Measurements from ENCODE around the gene SPIC. TPM values are rescaled to one million over a fixed set of nuclear protein-coding genes. Genes with fewer than 3 reads are reported as not detected.

Gene SPIC
- total RNA-seq (7.0 TPM), polyA plus RNA-seq (2.2 TPM)
- long read RNA-seq, donor 1 = 0 reads
- long read RNA-seq, donor 2 = 0 reads
- long read RNA-seq, donor 3 = 0 reads
- long read RNA-seq, donor 4 = 0 reads
- long read RNA-seq, donor 5 = 0 reads
- long read RNA-seq, donor 6 = 0 reads
- long read RNA-seq, donor 7 = 0 reads
- long read RNA-seq, donor 8 = 0 reads
- long read RNA-seq, donor 9 = 0 reads
- long read RNA-seq, donor 10 = 0 reads

DNA sequence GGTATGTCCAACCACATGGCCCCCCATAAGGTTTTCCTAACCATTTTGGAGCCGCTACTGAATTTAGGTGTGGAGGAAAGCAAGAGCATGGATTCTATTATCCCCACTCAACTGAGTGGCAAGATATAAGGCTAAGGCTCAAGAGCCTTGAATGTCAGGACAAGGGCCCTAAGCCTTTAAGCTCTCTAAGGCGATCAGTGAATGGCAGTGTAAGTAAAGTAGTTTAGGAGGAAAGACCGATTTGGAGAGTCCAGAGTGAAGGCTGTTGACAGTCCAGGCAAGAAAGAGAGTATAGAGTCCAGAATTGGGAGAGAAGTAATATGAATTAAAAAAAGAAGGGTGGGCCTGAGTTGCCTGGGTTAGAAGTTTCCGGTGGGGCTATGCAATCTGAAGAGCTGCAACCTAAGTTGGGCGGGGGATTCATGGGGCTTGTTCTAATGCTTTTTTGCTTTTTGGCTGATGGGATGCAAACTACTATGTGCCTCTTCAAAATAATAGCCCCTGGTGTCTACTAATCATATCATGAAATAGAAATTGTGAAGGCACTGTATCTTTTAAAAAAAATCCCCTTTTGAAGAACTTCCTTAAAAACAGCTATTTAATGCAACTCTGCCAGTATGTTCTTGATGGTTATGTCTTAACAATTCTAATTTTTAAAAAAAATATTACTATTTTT is at the start of gene SPIC:
Gene SPIC (plus strand): TSS at position 626 of the 676 bp plus-strand sequence. CDS start 1,569 bp downstream, outside the sequence.
- no peak within 1 kb of the TSS for H3K27ac ChIP-seq (ENCODE audit: low read depth in 1 of 2, low read length in 1 of 2)
- H3K9me3 ChIP-seq (ENCODE audit: control insufficient read depth in 2 of 2, insufficient read depth in 1 of 2, low read length in 1 of 2) = no peaks in the 10 kb centered on the region
- H3K27me3 ChIP-seq (ENCODE audit: control insufficient read depth in 2 of 2, insufficient read depth in 1 of 2, low read length in 1 of 2) = no peaks in the 10 kb centered on the region
- H3K4me3 ChIP-seq (ENCODE audit: low read length in 2 of 2) = no peak within 1 kb of the TSS
- H3K4me1 ChIP-seq (ENCODE audit: control insufficient read depth in 2 of 2, insufficient read depth in 2 of 2, low read length in 2 of 2) = no peaks in the 10 kb centered on the region
- 95% methylated on average over 5 of the region's 5 CpGs for WGBS
- no peaks in the 10 kb centered on the region for H3K36me3 ChIP-seq (ENCODE audit: control insufficient read depth in 2 of 2, insufficient read depth in 2 of 2, low read length in 1 of 2)
- no peak for DNase-seq (ENCODE audit: low read depth in 6 of 9, low spot score in 9 of 9)

DNA sequence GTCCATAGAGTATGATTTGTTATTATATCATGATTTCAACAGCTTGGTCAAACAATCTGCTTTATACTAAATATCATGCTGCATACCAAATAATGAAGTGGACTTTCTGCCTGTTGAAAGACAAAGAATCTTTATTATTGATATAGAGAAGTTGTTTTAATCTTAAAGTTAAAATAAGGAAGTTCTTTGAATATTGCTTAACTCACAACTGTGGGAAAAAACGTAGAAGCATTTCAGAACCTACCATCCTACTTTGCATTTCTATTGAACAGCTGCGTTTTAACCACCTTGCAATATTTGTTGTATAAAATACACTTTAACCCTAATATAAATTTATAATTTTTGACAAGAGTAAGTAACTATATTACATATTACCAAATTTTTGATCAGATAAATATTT is 44.7 kb upstream of the SPIC start:
- no peak overlapping the region for H3K4me3 ChIP-seq (ENCODE audit: low read length in 2 of 2)
- no peak for DNase-seq (ENCODE audit: low read depth in 6 of 9, low spot score in 9 of 9)
- H3K4me1 ChIP-seq (ENCODE audit: control insufficient read depth in 2 of 2, insufficient read depth in 2 of 2, low read length in 2 of 2) = no peaks in the 10 kb centered on the region
- WGBS = 45% methylated on average over 2 of the region's 2 CpGs
- H3K9me3 ChIP-seq (ENCODE audit: control insufficient read depth in 2 of 2, insufficient read depth in 1 of 2, low read length in 1 of 2) = no peaks in the 10 kb centered on the region
- no peak overlapping the region for H3K27ac ChIP-seq (ENCODE audit: low read depth in 1 of 2, low read length in 1 of 2)
- H3K36me3 ChIP-seq (ENCODE audit: control insufficient read depth in 2 of 2, insufficient read depth in 2 of 2, low read length in 1 of 2) = no peaks in the 10 kb centered on the region
- H3K27me3 ChIP-seq (ENCODE audit: control insufficient read depth in 2 of 2, insufficient read depth in 1 of 2, low read length in 1 of 2) = no peaks in the 10 kb centered on the region

DNA sequence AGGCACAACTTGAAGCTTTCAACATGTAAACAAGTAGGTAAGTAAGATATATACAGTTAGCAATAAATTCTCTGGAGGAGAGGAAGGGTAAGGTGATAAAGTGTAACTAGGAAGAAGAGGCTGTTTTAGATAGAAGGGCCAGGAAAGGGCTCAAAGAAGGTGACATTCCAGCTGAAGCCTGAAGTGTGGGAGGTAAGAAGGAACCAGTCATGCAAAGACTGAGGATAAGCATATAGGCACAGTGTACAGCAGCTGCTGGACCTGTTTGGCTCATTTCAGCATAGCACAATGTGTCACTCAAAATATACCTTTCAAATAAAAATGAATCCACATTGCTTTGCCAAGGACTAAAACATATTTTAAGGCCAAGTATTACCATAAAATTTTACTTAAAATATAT is 39.0 kb upstream of the SPIC start:
- Histone ChIP-seq H3K27me3 (ENCODE audit: control insufficient read depth in 2 of 2, insufficient read depth in 1 of 2, low read length in 1 of 2) (no peaks in the 10 kb centered on the region), H3K36me3 (ENCODE audit: control insufficient read depth in 2 of 2, insufficient read depth in 2 of 2, low read length in 1 of 2) (no peaks in the 10 kb centered on the region), H3K4me3 (ENCODE audit: low read length in 2 of 2) (no peak overlapping the region), H3K9me3 (ENCODE audit: control insufficient read depth in 2 of 2, insufficient read depth in 1 of 2, low read length in 1 of 2) (no peaks in the 10 kb centered on the region), H3K4me1 (ENCODE audit: control insufficient read depth in 2 of 2, insufficient read depth in 2 of 2, low read length in 2 of 2) (no peaks in the 10 kb centered on the region), H3K27ac (ENCODE audit: low read depth in 1 of 2, low read length in 1 of 2) (no peak overlapping the region)
- no peak for DNase-seq (ENCODE audit: low read depth in 6 of 9, low spot score in 9 of 9)

DNA sequence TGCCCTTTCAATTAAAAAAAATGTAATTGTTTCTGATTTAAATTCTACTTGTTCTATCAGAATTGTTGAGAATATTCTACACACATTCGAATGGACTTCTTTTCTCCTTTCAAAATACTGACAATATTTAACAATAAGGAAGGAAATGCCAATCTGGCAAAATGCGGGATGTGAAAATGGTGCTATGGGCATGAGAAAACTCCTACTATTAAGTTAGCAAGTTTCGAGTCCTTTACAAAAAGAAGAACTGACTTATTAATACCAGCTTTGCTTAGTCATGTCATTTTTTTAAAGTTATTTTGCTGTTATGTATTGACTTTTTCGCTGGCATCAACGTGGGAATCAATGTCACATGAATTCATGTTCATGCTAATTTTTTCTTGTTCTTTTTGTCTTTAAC is 35.9 kb upstream of the SPIC start:
- WGBS = 39% methylated on average over 5 of the region's 5 CpGs
- H3K27ac ChIP-seq (ENCODE audit: low read depth in 1 of 2, low read length in 1 of 2) = no peak overlapping the region
- no peaks in the 10 kb centered on the region for H3K4me1 ChIP-seq (ENCODE audit: control insufficient read depth in 2 of 2, insufficient read depth in 2 of 2, low read length in 2 of 2)
- no peak for DNase-seq (ENCODE audit: low read depth in 6 of 9, low spot score in 9 of 9)
- H3K4me3 ChIP-seq (ENCODE audit: low read length in 2 of 2) = no peak overlapping the region
- H3K9me3 ChIP-seq (ENCODE audit: control insufficient read depth in 2 of 2, insufficient read depth in 1 of 2, low read length in 1 of 2) = no peaks in the 10 kb centered on the region
- no peaks in the 10 kb centered on the region for H3K36me3 ChIP-seq (ENCODE audit: control insufficient read depth in 2 of 2, insufficient read depth in 2 of 2, low read length in 1 of 2)
- no peaks in the 10 kb centered on the region for H3K27me3 ChIP-seq (ENCODE audit: control insufficient read depth in 2 of 2, insufficient read depth in 1 of 2, low read length in 1 of 2)

DNA sequence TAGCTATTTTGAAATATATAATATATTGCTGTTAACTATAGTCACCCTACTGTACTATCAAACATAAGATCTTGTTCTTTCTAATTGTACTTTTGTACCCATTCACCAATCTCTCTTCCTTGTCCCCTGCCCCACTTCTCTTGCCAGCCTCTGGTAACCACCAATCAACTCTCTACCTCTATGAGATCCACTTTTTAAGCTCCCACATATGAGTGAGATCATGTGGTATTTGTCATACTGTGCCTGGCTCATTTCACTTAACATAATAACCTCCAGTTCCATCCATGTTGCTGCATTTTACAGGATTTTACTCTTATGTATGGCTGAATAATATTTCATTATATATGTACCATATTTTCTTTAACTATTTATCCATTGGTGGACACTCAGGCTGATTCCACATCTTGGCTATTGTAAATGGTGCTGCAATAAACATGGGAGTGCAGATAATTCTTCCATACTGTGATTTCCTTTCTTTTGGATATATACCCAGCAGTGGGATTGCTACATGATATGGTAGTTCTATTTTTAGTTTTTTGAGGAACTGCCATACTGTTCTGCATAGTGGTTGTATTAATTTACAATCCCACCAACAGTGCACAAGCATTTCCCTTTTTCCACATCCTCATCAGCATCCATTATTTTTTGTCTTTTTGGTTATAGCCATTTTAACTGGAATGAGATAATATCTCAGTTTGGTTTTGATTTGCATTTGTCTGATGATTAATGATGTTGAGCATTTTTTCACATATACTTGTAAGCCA is 33.5 kb upstream of the SPIC start:
- DNase-seq (ENCODE audit: low read depth in 6 of 9, low spot score in 9 of 9) = no peak
- H3K9me3 ChIP-seq (ENCODE audit: control insufficient read depth in 2 of 2, insufficient read depth in 1 of 2, low read length in 1 of 2) = no peaks in the 10 kb centered on the region
- no peaks in the 10 kb centered on the region for H3K36me3 ChIP-seq (ENCODE audit: control insufficient read depth in 2 of 2, insufficient read depth in 2 of 2, low read length in 1 of 2)
- no peaks in the 10 kb centered on the region for H3K27me3 ChIP-seq (ENCODE audit: control insufficient read depth in 2 of 2, insufficient read depth in 1 of 2, low read length in 1 of 2)
- no peak overlapping the region for H3K27ac ChIP-seq (ENCODE audit: low read depth in 1 of 2, low read length in 1 of 2)
- no peak overlapping the region for H3K4me3 ChIP-seq (ENCODE audit: low read length in 2 of 2)
- H3K4me1 ChIP-seq (ENCODE audit: control insufficient read depth in 2 of 2, insufficient read depth in 2 of 2, low read length in 2 of 2) = no peaks in the 10 kb centered on the region

DNA sequence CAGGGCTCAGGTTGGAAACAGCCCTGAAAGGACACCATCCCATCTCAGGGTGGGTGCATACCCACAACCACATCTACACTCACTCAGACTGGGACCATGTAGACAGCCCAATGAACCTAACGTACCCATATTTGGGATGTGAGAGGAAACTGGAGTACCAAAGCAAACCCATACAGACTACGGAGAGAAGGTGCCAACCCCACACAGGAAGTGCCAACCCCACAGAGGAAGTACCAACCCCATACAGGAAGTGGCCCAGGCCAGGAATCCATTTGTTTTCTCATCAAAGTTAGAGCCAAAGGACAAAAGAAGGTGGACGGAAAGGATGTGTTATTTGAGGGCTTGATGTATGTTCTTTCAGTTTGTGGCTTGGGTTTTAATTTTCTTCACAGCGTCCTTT is 19.5 kb upstream of the SPIC start:
- WGBS = 40% methylated on average over 4 of the region's 4 CpGs

DNA sequence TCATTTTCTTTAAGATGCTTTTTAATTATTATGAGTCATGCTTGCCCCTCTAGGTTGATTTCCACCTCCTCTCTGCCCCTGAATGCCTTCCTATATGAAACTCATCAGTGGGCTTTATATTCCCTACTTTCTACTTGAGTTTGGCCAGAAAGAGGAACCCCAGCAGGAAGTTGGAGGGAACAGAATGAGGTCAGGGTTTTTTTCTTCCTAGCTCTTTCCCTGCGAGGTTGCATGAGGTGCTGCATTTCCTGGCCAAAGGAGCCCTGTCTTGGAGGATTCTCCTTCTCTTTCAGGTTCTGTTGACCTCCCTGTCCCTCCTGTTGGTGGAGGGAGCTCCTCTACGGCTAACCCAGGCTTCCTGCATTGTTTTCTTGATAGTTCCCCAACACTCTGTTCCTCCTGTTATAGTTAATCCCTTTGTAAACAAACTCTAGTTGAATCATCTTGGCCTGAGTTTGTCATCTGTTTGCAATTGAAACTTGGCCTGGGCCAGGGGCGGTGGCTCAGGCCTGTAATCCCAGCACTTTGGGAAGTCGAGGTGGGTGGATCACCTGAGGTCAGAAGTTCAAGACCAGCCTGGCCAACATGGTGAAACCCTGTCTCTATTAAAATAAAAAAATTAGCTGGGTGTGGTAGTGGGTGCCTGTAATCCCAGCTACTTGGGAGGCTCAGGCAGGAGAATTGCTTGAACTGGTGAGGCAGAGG is 15.3 kb upstream of the SPIC start:
- 52% methylated on average over 4 of the region's 4 CpGs for WGBS
- no peaks in the 10 kb centered on the region for H3K4me1 ChIP-seq (ENCODE audit: control insufficient read depth in 2 of 2, insufficient read depth in 2 of 2, low read length in 2 of 2)
- peaks cover 0 to 1% of the 10 kb centered on the region in 2 donors for H3K9me3 ChIP-seq (ENCODE audit: control insufficient read depth in 2 of 2, insufficient read depth in 1 of 2, low read length in 1 of 2)
- H3K27me3 ChIP-seq (ENCODE audit: control insufficient read depth in 2 of 2, insufficient read depth in 1 of 2, low read length in 1 of 2) = no peaks in the 10 kb centered on the region
- no peak for DNase-seq (ENCODE audit: low read depth in 6 of 9, low spot score in 9 of 9)
- H3K36me3 ChIP-seq (ENCODE audit: control insufficient read depth in 2 of 2, insufficient read depth in 2 of 2, low read length in 1 of 2) = no peaks in the 10 kb centered on the region
- no peak overlapping the region for H3K27ac ChIP-seq (ENCODE audit: low read depth in 1 of 2, low read length in 1 of 2)
- H3K4me3 ChIP-seq (ENCODE audit: low read length in 2 of 2) = no peak overlapping the region

More for the DNA sequence above, 19.5 kb upstream of the SPIC start:
- no peak for DNase-seq (ENCODE audit: low read depth in 6 of 9, low spot score in 9 of 9)
- H3K4me1 ChIP-seq (ENCODE audit: control insufficient read depth in 2 of 2, insufficient read depth in 2 of 2, low read length in 2 of 2) = no peaks in the 10 kb centered on the region
- H3K27me3 ChIP-seq (ENCODE audit: control insufficient read depth in 2 of 2, insufficient read depth in 1 of 2, low read length in 1 of 2) = no peaks in the 10 kb centered on the region
- H3K27ac ChIP-seq (ENCODE audit: low read depth in 1 of 2, low read length in 1 of 2) = no peak overlapping the region
- H3K9me3 ChIP-seq (ENCODE audit: control insufficient read depth in 2 of 2, insufficient read depth in 1 of 2, low read length in 1 of 2) = peaks cover 0 to 1% of the 10 kb centered on the region in 2 donors
- no peak overlapping the region for H3K4me3 ChIP-seq (ENCODE audit: low read length in 2 of 2)
- H3K36me3 ChIP-seq (ENCODE audit: control insufficient read depth in 2 of 2, insufficient read depth in 2 of 2, low read length in 1 of 2) = no peaks in the 10 kb centered on the region

DNA sequence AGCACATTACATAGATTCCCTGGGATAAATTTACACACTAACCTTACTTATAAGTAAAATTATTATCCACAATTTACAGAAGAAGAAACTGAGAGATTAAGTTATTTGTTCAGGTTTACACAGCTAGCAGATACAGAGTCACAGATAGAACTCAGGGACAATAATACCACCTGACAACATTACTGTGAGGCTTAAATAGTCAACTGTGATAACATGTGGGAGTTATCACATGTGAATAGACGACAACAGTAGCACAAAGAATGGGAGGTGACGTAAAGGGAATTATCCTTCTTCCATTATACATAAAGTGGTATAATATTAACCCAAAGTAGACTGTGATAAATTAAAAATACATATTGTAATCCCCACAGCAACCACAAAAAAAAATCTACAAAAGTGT is 6.2 kb upstream of the SPIC start:
- H3K36me3 ChIP-seq (ENCODE audit: control insufficient read depth in 2 of 2, insufficient read depth in 2 of 2, low read length in 1 of 2) = no peaks in the 10 kb centered on the region
- no peak overlapping the region for H3K27ac ChIP-seq (ENCODE audit: low read depth in 1 of 2, low read length in 1 of 2)
- H3K4me1 ChIP-seq (ENCODE audit: control insufficient read depth in 2 of 2, insufficient read depth in 2 of 2, low read length in 2 of 2) = no peaks in the 10 kb centered on the region
- H3K27me3 ChIP-seq (ENCODE audit: control insufficient read depth in 2 of 2, insufficient read depth in 1 of 2, low read length in 1 of 2) = no peaks in the 10 kb centered on the region
- no peaks in the 10 kb centered on the region for H3K9me3 ChIP-seq (ENCODE audit: control insufficient read depth in 2 of 2, insufficient read depth in 1 of 2, low read length in 1 of 2)
- DNase-seq (ENCODE audit: low read depth in 6 of 9, low spot score in 9 of 9) = no peak
- H3K4me3 ChIP-seq (ENCODE audit: low read length in 2 of 2) = no peak overlapping the region
- 96% methylated on average over 2 of the region's 2 CpGs for WGBS

DNA sequence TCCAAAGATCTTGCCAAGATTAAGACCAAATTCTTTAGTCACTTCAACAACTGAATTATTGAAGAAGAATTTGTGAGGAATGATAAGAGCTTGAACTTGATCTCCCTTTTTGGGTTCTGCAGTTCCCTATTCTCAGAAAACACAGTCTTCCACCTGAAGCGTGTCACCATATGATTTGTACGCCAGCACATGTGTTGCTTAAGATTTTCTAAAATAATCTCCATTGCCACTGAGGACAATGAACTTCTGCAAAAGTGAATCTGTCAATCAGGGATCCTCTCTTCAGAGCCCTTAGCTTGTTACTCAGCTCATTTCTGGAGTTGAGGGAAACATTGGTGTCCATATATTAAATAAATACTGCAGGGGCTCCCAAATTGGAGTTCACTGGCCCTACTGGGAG is 4.2 kb upstream of the SPIC start:
- H3K36me3 ChIP-seq (ENCODE audit: control insufficient read depth in 2 of 2, insufficient read depth in 2 of 2, low read length in 1 of 2) = no peaks in the 10 kb centered on the region
- no peak overlapping the region for H3K4me3 ChIP-seq (ENCODE audit: low read length in 2 of 2)
- 92% methylated on average over 2 of the region's 2 CpGs for WGBS
- H3K4me1 ChIP-seq (ENCODE audit: control insufficient read depth in 2 of 2, insufficient read depth in 2 of 2, low read length in 2 of 2) = no peaks in the 10 kb centered on the region
- no peak for DNase-seq (ENCODE audit: low read depth in 6 of 9, low spot score in 9 of 9)
- H3K27me3 ChIP-seq (ENCODE audit: control insufficient read depth in 2 of 2, insufficient read depth in 1 of 2, low read length in 1 of 2) = no peaks in the 10 kb centered on the region
- no peak overlapping the region for H3K27ac ChIP-seq (ENCODE audit: low read depth in 1 of 2, low read length in 1 of 2)
- H3K9me3 ChIP-seq (ENCODE audit: control insufficient read depth in 2 of 2, insufficient read depth in 1 of 2, low read length in 1 of 2) = no peaks in the 10 kb centered on the region

Data from thymus (tissue), 14 donors.